AG04450 (cell line): ENCODE data around the gene IGSF9. TPM values are rescaled to one million over a fixed set of nuclear protein-coding genes. Genes with fewer than 3 reads are reported as not detected.

Source experiments
- CTCF ChIA-PET: fragments of 300-600, 350-600 bp; formaldehyde crosslinking; extraction: SDS; loops from one replicate; lab custom pipeline; 2022; ENCODE audit warnings: antibody characterized with exemption, inconsistent platforms; lab: Charles Lee
- POLR2A ChIA-PET: fragments of 350-600 bp; formaldehyde crosslinking; extraction: SDS; loops from one replicate; lab custom pipeline; 2021; ENCODE audit warnings: antibody characterized with exemption, inconsistent platforms; lab: Yijun Ruan, JAX
- DNase-seq: peaks from one replicate; pipeline ENCODE4 v3.0.0-alpha.2; 2011; ENCODE audit warnings: low read depth, low spot score
- H3K27ac ChIP-seq: one replicate; pipeline ENCODE4 v1.5.1; 2012; ENCODE audit warnings: low read depth, low read length, control low read depth
- H3K27me3 ChIP-seq: one replicate; pipeline ENCODE4 v1.6.0; 2012; ENCODE audit warnings: low read length; ENCODE audit not compliant: control insufficient read depth, insufficient read depth
- H3K4me3 ChIP-seq: 2 replicates; pipeline ENCODE4 v1.5.1; 2011; ENCODE audit warnings: mild to moderate bottlenecking, low read depth, low read length, control low read depth
- H3K9me3 ChIP-seq: 2 replicates; pipeline ENCODE4 v1.5.1; 2012; ENCODE audit warnings: low read length; ENCODE audit not compliant: control insufficient read depth, insufficient read depth
- polyA plus RNA-seq: library from polyadenylated mRNA; depleted of rRNA; stranded (reverse); fragments of >200 nt; gene quantifications from 2 replicates; pipeline ENCODE4 v1.2.3, GENCODE V29; 2011
- TF ChIP-seq, protein P1 (sequence below): IDR thresholded peaks from 2 replicates; pipeline ENCODE4 v1.5.1; 2011; ENCODE audit warnings: low read depth, low read length, control low read depth, inconsistent platforms

The IGSF9 gene
- polyA plus RNA-seq, 1 experiment, result not detected

DNA sequence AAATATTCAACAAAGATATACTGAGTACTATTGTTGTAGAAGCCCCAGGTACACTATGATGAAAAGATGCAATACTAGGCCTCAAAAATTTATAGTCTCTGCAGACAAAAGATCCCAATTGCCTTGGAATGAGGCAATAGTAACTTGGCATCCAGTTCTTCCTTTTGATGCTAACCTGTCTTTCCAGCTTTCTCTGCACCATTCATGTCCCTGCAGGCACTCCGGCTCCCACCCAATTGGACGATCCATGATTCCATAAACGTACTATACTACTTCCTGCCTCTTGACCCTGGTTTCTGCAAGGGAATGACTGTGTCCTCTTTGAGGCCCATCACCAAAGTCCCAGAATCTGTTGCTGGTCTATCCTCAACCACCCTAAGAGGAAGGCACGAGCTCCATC lies 12.1 kb downstream of the IGSF9 start:
- Histone ChIP-seq H3K9me3 (no peaks in the 10 kb centered on the region), H3K27me3 (peaks cover 14% of the 10 kb centered on the region), H3K27ac (no peak overlapping the region), H3K4me3 (no peak overlapping the region)
- POLR2A ChIA-PET, result interaction anchor here (1.4 kb wide), 1 partner anchor 9 kb away, joined by 3 read pairs; no protein-coding TSS in a partner anchor
- no peak for DNase-seq
- TF ChIP-seq, protein P1, sequence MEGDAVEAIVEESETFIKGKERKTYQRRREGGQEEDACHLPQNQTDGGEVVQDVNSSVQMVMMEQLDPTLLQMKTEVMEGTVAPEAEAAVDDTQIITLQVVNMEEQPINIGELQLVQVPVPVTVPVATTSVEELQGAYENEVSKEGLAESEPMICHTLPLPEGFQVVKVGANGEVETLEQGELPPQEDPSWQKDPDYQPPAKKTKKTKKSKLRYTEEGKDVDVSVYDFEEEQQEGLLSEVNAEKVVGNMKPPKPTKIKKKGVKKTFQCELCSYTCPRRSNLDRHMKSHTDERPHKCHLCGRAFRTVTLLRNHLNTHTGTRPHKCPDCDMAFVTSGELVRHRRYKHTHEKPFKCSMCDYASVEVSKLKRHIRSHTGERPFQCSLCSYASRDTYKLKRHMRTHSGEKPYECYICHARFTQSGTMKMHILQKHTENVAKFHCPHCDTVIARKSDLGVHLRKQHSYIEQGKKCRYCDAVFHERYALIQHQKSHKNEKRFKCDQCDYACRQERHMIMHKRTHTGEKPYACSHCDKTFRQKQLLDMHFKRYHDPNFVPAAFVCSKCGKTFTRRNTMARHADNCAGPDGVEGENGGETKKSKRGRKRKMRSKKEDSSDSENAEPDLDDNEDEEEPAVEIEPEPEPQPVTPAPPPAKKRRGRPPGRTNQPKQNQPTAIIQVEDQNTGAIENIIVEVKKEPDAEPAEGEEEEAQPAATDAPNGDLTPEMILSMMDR, result no peak
- CTCF ChIA-PET, result interaction anchor here (0.8 to 13.3 kb wide), 3 partner anchors 73 to 260 kb away, joined by 3 to 380 read pairs (median 4); no protein-coding TSS in a partner anchor

DNA sequence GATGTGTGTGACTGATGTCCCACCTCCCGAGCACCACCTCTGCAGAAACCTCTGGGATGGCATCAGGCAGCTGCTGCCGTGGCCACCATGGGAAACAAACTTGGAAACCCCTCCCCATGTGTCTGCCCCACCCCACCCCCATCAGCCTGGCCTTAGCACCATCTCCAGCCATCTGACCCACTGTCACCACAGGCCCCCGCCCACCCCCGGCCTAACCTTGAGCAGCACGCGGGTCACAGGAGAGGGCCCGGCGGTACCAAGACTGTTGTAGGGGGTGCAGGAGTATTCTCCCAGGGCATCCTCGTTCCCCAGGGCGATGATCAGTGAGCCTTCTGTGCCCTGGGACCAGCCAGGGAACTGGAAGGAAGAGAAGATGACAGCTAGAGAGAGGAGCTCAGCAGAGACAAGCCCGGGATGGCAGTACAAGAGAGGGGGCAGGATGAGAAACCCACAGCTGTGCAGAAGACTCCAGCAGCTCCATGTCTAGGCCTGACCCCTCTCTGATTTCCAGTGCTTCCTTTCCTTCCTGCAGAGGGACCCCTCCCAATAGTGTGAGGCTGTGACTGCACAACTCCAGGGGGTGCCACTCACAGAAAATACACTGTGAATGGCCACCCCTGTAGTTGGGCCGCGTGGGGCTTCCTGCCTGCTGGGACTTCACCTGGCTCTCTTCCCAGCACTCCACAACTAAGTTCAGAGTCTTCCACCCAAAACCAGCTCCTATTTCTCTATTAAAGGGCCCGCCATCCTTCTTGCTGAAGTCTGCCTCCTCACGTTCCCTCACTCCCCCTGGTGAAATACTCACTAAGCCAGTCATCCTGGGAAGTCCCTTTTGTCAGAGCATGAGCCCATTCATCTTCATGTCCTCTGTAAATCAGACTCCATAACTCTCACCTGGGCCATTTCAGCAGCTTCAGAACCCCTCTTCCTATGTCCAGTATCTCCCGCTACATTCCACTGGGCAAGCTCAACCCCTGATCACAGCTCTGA lies 12.8 kb downstream of the IGSF9 start:
- H3K9me3 ChIP-seq, result no peaks in the 10 kb centered on the region

DNA sequence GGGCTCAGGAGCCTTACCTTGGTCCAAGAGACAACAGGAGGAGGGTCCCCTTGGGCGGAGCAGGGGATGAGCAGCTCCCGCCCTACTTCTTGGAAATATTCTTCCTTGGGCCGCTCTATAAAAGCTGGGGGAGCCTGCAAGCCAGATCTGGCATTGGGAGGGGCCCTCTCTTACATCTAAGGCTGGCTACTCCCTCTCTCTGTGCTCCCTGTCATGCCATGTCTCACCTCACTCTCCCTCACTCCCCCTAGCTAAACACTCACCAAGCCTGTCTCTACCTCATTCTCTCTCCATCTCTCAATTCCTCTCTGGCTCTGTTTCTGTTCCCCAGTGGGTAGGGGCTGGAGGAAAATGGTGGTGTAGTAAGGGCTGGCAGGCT lies 13.6 kb downstream of the IGSF9 start:
- TF ChIP-seq, protein P1, result no peak
- DNase-seq, result no peak
- POLR2A ChIA-PET, result no interaction called here
- no peak overlapping the region for H3K4me3 ChIP-seq
- CTCF ChIA-PET, result interaction anchor here (13.3 kb wide), 1 partner anchor 75 kb away, joined by 380 read pairs; no protein-coding TSS in a partner anchor
- H3K27me3 ChIP-seq, result peaks cover 12% of the 10 kb centered on the region
- no peak overlapping the region for H3K27ac ChIP-seq
- no peaks in the 10 kb centered on the region for H3K9me3 ChIP-seq

More for the DNA sequence above, 12.8 kb downstream of the IGSF9 start:
- no peak for DNase-seq
- TF ChIP-seq, protein P1, result no peak
- Histone ChIP-seq H3K27ac (no peak overlapping the region), H3K4me3 (no peak overlapping the region), H3K27me3 (peaks cover 12% of the 10 kb centered on the region)
- ChIA-PET POLR2A (interaction anchor here (1.4 kb wide), 1 partner anchor 8 kb away, joined by 3 read pairs; no protein-coding TSS in a partner anchor), CTCF (interaction anchor here (0.8 to 13.3 kb wide), 2 partner anchors 74 to 261 kb away, joined by 3 to 380 read pairs; no protein-coding TSS in a partner anchor)

DNA sequence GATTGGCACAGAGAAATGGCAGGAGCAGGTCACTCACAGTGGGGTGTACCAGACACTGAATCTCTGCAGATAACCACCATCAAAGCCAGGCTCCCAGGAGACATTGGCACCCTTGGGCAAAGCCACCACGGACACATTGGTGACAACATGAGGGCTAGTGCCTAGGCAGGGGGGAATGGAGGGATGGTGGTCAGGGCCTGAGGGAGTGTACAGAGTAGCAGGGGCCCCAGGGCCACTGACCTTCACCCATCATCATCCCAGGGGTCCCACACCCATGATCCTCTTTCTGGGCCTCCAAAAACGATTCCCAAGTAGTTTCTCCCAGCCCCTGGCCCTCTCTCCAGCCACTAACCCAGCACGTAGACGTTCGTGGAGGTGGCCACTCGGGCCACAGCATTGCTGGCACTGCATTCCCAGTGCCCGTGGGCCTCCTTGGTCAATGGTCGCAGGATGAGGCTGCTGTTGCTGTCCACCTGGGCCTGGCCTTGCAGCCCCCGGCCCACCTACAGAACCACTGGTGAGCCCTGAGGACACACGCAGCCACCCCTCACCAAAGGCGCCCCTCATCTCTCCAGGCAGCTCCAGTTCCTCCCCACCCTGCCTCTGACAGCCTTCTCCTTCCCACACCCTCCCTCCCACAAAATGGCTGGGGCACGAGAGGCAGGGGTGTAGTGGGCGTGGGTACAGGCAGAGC lies 14.2 kb downstream of the IGSF9 start:
- CTCF ChIA-PET, result interaction anchor here (13.3 kb wide), 1 partner anchor 75 kb away, joined by 380 read pairs; no protein-coding TSS in a partner anchor
- Histone ChIP-seq H3K27ac (no peak overlapping the region), H3K9me3 (no peaks in the 10 kb centered on the region), H3K4me3 (no peak overlapping the region), H3K27me3 (peaks cover 12% of the 10 kb centered on the region)
- TF ChIP-seq, protein P1, result no peak
- DNase-seq, result no peak
- POLR2A ChIA-PET, result no interaction called here
